Measurements from ENCODE around the gene E2F6. TPM values are rescaled to one million over a fixed set of nuclear protein-coding genes. Genes with fewer than 3 reads are reported as not detected.

The E2F6 gene
- total and polyA plus RNA-seq, 2 of the 13 experiments (the other 11 are each of a cell fraction or from before 2014, with no cell fraction given), result 27.3 to 36.0 TPM

DNA sequence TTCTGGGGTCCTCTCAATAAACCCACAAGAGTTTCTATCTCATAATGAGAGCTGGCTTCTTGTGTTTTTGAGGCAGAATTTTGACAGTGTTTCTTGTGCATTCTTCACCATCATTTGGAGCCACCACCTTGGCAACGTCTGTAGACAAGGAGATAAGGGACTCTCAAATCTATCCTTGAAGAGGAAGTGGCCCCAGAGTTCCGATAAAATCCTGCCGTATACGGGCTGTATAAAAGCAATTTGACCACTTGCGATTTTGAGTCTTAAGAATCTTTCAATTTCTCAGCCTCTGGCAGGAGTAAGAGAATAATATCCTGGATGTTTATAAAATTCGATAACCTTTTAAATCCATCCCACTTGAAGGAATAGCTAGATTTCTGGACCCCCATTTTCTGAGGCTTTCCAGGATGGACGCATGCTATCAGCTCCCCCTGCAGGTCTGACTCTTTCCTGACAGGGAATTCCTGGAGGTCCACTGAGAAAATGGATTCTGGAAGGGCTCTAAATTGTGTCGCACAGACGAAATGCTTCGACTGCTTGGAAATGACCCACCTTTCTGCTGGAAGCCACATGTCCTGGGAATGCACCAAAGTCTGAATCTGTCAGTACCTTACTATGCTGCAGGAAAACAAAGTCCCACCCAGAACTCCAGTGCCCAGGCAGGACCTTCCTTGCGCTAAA is 54.1 kb downstream of the E2F6 start (continued):
- TF ChIP-seq TMF1 (CRISPR knock-in tag; IDR thresholded peaks at IDR 0.05; ENCODE audit: low read depth) (no peak), MXD1 (CRISPR knock-in tag; IDR thresholded peaks at IDR 0.05) (no peak), SMAD9 (CRISPR knock-in tag; IDR thresholded peaks at IDR 0.05) (no peak), IKZF5 (CRISPR knock-in tag; IDR thresholded peaks at IDR 0.05) (0 out of 2 replicates have a peak, but pooled peaks have one; percentile 25), ZNF703 (CRISPR knock-in tag; IDR thresholded peaks at IDR 0.05; ENCODE audit: borderline replicate concordance) (no peak), ZNF24 (IDR thresholded peaks at IDR 0.05) (no peak), NCOA5 (CRISPR knock-in tag; IDR thresholded peaks at IDR 0.05) (no peak), ZNF567 (CRISPR knock-in tag; IDR thresholded peaks at IDR 0.05; ENCODE audit: borderline replicate concordance) (no peak), ARNTL (CRISPR knock-in tag; IDR thresholded peaks at IDR 0.05) (no peak), KAT8 (CRISPR knock-in tag; IDR thresholded peaks at IDR 0.05) (peak; percentile 55; the same call in 1 of the 2 replicates), HBP1 (CRISPR knock-in tag; IDR thresholded peaks at IDR 0.05; ENCODE audit: low read depth) (no peak), U2AF2 (IDR thresholded peaks at IDR 0.05; ENCODE audit: low read depth, low read length) (no peak), MEIS2 (CRISPR knock-in tag; IDR thresholded peaks at IDR 0.05) (no peak), KDM2A (CRISPR knock-in tag; IDR thresholded peaks at IDR 0.05; ENCODE audit: borderline replicate concordance, low read depth) (no peak), ZNF234 (CRISPR knock-in tag; conservative IDR thresholded peaks at IDR 0.05) (no peak), DZIP1 (CRISPR knock-in tag; IDR thresholded peaks at IDR 0.05) (no peak), SRY (CRISPR knock-in tag; IDR thresholded peaks at IDR 0.05) (no peak), ZNF550 (CRISPR knock-in tag; IDR thresholded peaks at IDR 0.05; ENCODE audit: borderline replicate concordance) (no peak), ZNF34 (CRISPR knock-in tag; IDR thresholded peaks at IDR 0.05; ENCODE audit: borderline replicate concordance) (no peak), ZNF569 (CRISPR knock-in tag; IDR thresholded peaks at IDR 0.05; ENCODE audit: borderline replicate concordance) (no peak), AKAP8 (CRISPR knock-in tag; IDR thresholded peaks at IDR 0.05) (no peak), EEA1 (CRISPR knock-in tag; IDR thresholded peaks at IDR 0.05; ENCODE audit: borderline replicate concordance) (no peak), ZFAT (CRISPR knock-in tag; conservative IDR thresholded peaks at IDR 0.05) (no peak)
- TF ChIP-seq, protein P1, sequence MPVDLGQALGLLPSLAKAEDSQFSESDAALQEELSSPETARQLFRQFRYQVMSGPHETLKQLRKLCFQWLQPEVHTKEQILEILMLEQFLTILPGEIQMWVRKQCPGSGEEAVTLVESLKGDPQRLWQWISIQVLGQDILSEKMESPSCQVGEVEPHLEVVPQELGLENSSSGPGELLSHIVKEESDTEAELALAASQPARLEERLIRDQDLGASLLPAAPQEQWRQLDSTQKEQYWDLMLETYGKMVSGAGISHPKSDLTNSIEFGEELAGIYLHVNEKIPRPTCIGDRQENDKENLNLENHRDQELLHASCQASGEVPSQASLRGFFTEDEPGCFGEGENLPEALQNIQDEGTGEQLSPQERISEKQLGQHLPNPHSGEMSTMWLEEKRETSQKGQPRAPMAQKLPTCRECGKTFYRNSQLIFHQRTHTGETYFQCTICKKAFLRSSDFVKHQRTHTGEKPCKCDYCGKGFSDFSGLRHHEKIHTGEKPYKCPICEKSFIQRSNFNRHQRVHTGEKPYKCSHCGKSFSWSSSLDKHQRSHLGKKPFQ (CRISPR knock-in tag; IDR thresholded peaks at IDR 0.05; ENCODE audit: insufficient replicate concordance), result no peak

Data from HepG2 (cell line).